Adrenal gland (tissue), 12 donors: Measurements from ENCODE around the gene CEP128. TPM values are rescaled to one million over a fixed set of nuclear protein-coding genes. Genes with fewer than 3 reads are reported as not detected.
"Not testable (repeated sequence)": the region's sequence is repeated elsewhere in the genome, so short reads cannot be mapped to it uniquely, and the experiment has no call there.

ENCODE experiments used
- DNase-seq, 7 donors: peaks; one replicate each; pipeline ENCODE4 v3.0.0-alpha.2; 2019 to 2020
- H3K27ac ChIP-seq, 5 donors: fragments of 200-600 bp; sonication (generic) in 4 of 5; 1 replicate in 3 of 5; 2 replicates in 2 of 5; pipeline versions ENCODE4 v1.5.1 to v1.8.0; 2016 to 2020; ENCODE audit warnings: mild to moderate bottlenecking in 1 of 5
- H3K27me3 ChIP-seq: fragments of 200-600 bp; 2 replicates; pipeline ENCODE4 v1.8.0; 2021
- H3K36me3 ChIP-seq, 2 donors: fragments of 200-600 bp; replicated peaks in 1 of 2; 1 replicate in 1 of 2; 2 replicates in 1 of 2; pipeline versions ENCODE4 v1.5.1 to v1.8.0; 2018 to 2022
- H3K4me1 ChIP-seq, 2 donors: fragments of 200-600 bp; replicated peaks in 1 of 2; 1 replicate in 1 of 2; 2 replicates in 1 of 2; pipeline versions ENCODE4 v1.5.1 to v1.8.0; 2018 to 2021
- H3K4me3 ChIP-seq, 4 donors: fragments of 200-600 bp; sonication (generic) in 3 of 4; one replicate each; pipeline ENCODE4 v1.5.1; 2016 to 2018
- H3K9me3 ChIP-seq, 3 donors: fragments of 200-600 bp; sonication (generic) in 1 of 3; replicated peaks in 1 of 3; 1 replicate in 2 of 3; 2 replicates in 1 of 3; pipeline versions ENCODE4 v1.5.1 to v1.8.0; 2016 to 2021
- CTCF ChIP-seq, 6 experiments: fragments of 450-650 bp in 4 of 6; fragments of 200-600 bp in 2 of 6; sonication (generic) in 1 of 6; IDR thresholded peaks; 1 replicate in 5 of 6; 2 replicates in 1 of 6; pipeline versions ENCODE4 v1.5.1 to v1.8.0; 2016 to 2021; ENCODE audit warnings: antibody characterized with exemption in 6 of 6, mild to moderate bottlenecking in 2 of 6, moderate library complexity in 1 of 6
- POLR2A ChIP-seq, 2 donors: fragments of 450-650 bp; IDR thresholded peaks; one replicate each; pipeline ENCODE4 v1.6.1; 2017; ENCODE audit warnings: antibody characterized with exemption in 2 of 2, mild to moderate bottlenecking in 2 of 2, moderate library complexity in 1 of 2
- WGBS, 4 donors: extraction: QIAGEN DNeasy Blood & Tissue Kit in 2 of 4; methylation state at CpG; one replicate each; pipeline versions ENCODE4 v1.1.5 to v1.1.7; 2013 to 2017; 5-methylcytosine and 5-hydroxymethylcytosine counted together
- intact Hi-C, 2 donors: fragments of 100-400 bp; cut with DNase I; formaldehyde crosslinking; loops; one replicate each; pipeline versions ENCODE4 v1.14.1 to v1.15.0; 2022 to 2023
- polyA plus RNA-seq, 3 donors: library from polyadenylated mRNA; stranded (reverse); fragments of 200-250 nt in 2 of 3; fragments of 350-450 nt in 1 of 3; fragmentation: Illumina TruSeq in 1 of 3; extraction: RNeasy Lipid Tissue Mini Kit (QIAGEN cat#74804) in 1 of 3; gene quantifications; one replicate each; pipeline ENCODE4 v1.2.3, GENCODE V29; 2013 to 2014
- total RNA-seq, 9 donors: library from RNA; depleted of rRNA in 4 of 9; stranded (reverse); fragments of >200 nt in 4 of 9; fragments of 120-200 nt in 1 of 9; fragmentation: NEBNext Ultra II Directional in 1 of 9; extraction: Animal tissue kit (Norgen Biotek cat#: 25700) in 1 of 9; gene quantifications; one replicate each; pipeline versions ENCODE4 v1.1.0 to v1.2.4, GENCODE V29; 2013 to 2023
- donor health status: healthy with polysubstance abuse.
- donor health status: Bipolar disorder and iron deficiency.
- donor health status: DM: yes; HTN: yes; CAD: no.
- donor health status: DM: no; HTN: no; CAD: no.
- donor health status: DM: no; HTN: no; CAD: no.
- donor health status: DM: yes; HTN: yes; CAD: no.

Gene CEP128
- total and polyA plus RNA-seq, 12 donors: 1.1 to 5.2 (median 3.1) TPM

DNA sequence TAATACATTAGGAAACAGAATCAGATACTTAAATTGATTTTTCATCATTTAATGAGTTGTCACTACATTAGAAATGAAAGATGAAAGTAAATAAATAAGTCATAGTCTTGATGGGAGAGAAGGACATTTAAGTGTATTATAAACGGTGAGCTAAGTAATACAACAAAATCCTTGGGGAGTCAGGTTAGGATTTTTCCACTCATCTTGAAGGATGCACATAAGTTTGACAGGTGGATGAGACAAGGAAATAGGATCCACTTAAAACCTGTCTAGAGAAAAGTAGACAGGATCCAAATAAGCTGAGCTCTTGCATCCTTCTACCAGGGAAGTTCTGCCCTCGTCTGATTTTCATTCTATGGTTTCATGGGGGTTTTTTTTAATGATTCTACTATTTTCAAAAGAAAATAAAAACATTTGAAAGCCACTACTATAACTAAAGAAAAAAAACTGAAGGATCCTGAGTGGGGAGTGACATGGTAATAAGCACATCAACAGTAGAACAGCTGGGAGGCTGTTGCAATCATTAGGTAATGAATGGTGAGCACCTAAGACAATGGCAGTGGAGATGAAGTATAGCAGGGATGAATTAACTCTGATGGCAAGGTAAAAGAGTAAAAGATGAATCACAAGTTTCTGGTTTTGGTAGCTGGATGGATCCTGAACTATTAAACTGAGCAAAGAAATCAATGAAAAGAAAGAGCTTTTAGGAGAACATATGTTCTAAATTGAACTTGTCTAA is 17.0 kb downstream of the CEP128 start:
- Histone ChIP-seq H3K36me3 (no peaks in the 10 kb centered on the region), H3K4me3 (no peak overlapping the region), H3K9me3 (no peaks in the 10 kb centered on the region), H3K27me3 (no peaks in the 10 kb centered on the region), H3K4me1 (no peaks in the 10 kb centered on the region), H3K27ac (no peak overlapping the region)
- 81 to 93% (median 86%) methylated on average over 2 of the region's 2 CpGs for WGBS, 4 donors
- no peak for DNase-seq
- intact Hi-C loops: no loop called here
- TF ChIP-seq CTCF (IDR thresholded peaks at IDR 0.05) (no peak), POLR2A (IDR thresholded peaks at IDR 0.05) (no peak)

DNA sequence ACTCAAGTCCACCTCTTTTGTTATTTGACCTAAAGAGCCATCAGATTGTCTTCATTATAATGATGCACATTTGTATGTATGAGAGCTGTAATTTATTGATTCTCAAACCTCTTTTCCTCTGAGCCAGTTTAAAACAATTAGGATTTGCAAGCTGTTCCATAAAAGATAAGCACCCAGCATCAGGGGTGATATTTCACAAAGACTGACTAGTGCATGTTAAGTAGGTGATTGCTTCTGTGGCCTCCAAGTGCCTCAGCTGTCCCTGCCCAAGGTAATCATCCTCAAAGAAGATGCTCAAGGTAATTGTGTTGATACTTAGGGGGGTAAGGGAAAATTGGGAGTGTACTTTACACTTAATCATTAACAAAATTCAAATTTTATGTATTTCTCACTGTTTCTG is 18.2 kb downstream of the CEP128 start:
- Histone ChIP-seq H3K9me3 (peaks cover 0 to 4% (median 0%) of the 10 kb centered on the region in 3 donors), H3K27ac (no peak overlapping the region), H3K36me3 (no peaks in the 10 kb centered on the region), H3K4me3 (no peak overlapping the region), H3K4me1 (no peaks in the 10 kb centered on the region), H3K27me3 (no peaks in the 10 kb centered on the region)
- intact Hi-C loops: no loop called here
- TF ChIP-seq CTCF (IDR thresholded peaks at IDR 0.05): no peak
- DNase-seq: no peak

GRCh38 chr14:80919622-80920021 is 21.9 kb downstream of the CEP128 start:
- H3K4me3 ChIP-seq: no peak overlapping the region
- no peak for TF ChIP-seq POLR2A (IDR thresholded peaks at IDR 0.05)
- no peak for TF ChIP-seq CTCF (IDR thresholded peaks at IDR 0.05)
- H3K9me3 ChIP-seq: peaks cover 0 to 7% (median 0%) of the 10 kb centered on the region in 3 donors
- no peaks in the 10 kb centered on the region for H3K4me1 ChIP-seq
- 87 to 96% (median 94%) methylated on average over 3 of the region's 3 CpGs for WGBS, 4 donors
- intact Hi-C loops: no loop called here
- H3K36me3 ChIP-seq: no peaks in the 10 kb centered on the region
- no peak for DNase-seq
- no peak overlapping the region for H3K27ac ChIP-seq
- H3K27me3 ChIP-seq: no peaks in the 10 kb centered on the region

DNA sequence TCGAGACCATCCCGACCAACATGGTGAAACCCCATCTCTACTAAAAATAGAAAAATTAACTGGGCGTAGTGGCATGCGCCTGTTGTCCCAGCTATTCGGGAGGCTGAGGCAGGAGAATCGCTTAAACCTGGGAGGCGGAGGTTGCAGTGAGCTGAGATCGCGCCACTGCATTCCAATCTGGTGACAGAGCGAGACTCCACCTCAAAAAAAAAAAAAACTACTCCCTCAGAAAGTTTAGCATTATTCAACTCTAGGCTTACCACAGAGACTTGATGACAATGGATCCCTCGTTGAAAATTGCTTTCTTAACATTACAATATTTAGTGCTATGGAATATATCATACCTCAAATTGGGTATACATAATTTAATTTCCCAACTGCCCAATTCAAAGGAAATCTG is 29.5 kb downstream of the CEP128 start:
- H3K4me3 ChIP-seq, H3K9me3 ChIP-seq, DNase-seq, H3K4me1 ChIP-seq, H3K27me3 ChIP-seq, H3K36me3 ChIP-seq, H3K27ac ChIP-seq, intact Hi-C loops: not testable (repeated sequence)
- WGBS, 4 donors: 95 to 97% (median 96%) methylated on average over 11 of the region's 11 CpGs

DNA sequence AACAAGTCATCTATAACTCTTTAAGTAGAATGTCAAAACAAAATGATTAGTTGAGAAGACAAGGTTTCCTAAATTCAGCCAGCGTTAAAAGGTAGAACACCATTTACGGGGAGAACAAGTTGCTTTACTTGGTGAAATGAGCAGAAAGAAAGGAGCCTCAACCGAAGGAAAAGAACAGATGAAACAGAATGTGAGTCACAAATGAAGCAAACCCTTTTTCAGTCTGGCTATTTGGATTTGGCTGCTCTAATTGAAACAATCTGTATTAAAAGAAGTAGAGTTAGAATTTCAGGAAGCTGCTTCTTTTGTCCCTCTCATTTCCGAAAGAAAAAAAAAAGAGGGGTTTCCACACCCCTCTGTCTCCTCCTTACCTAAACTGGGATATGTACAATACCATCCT is 34.6 kb downstream of the CEP128 start:
- Histone ChIP-seq H3K4me1 (no peaks in the 10 kb centered on the region), H3K9me3 (peaks cover 0 to 6% (median 0%) of the 10 kb centered on the region in 3 donors), H3K36me3 (no peaks in the 10 kb centered on the region), H3K27me3 (no peaks in the 10 kb centered on the region), H3K4me3 (no peak overlapping the region), H3K27ac (no peak overlapping the region)
- WGBS, 4 donors: 97 to 98% (median 98%) methylated on average over 4 of the region's 4 CpGs
- DNase-seq: no peak
- TF ChIP-seq POLR2A (IDR thresholded peaks at IDR 0.05) (no peak), CTCF (IDR thresholded peaks at IDR 0.05) (no peak)
- intact Hi-C loops: no loop called here
